GM23338 (cell line): ENCODE results near the gene CD2AP. TPM values are rescaled to one million over a fixed set of nuclear protein-coding genes. Genes with fewer than 3 reads are reported as not detected.

Source experiments
- ATAC-seq: fragments of 200-7000 bp; cut with Tn5 transposase; 3 replicates; pipeline ENCODE4 v1.9.1; 2020
- DNase-seq: peaks from one replicate; pipeline ENCODE4 v3.0.0-alpha.2; 2015; ENCODE audit warnings: low spot score
- H2AFZ ChIP-seq: fragments of 200-600 bp; sonication (generic); 2 replicates; pipeline ENCODE4 v1.8.0; 2016; ENCODE audit warnings: antibody characterized with exemption, mild to moderate bottlenecking, moderate library complexity
- H3F3A ChIP-seq: fragments of 200-600 bp; sonication (generic); replicated peaks from 2 replicates; pipeline ENCODE4 v1.8.0; 2017; ENCODE audit warnings: antibody characterized with exemption, mixed run types, low read depth
- H3K27ac ChIP-seq: fragments of 200-600 bp; sonication (generic); 2 replicates; pipeline ENCODE4 v1.6.1; 2016; ENCODE audit warnings: low read depth
- H3K27me3 ChIP-seq: fragments of 200-600 bp; sonication (generic); 2 replicates; pipeline ENCODE4 v1.8.0; 2016; ENCODE audit warnings: mild to moderate bottlenecking, mixed run types, moderate library complexity; ENCODE audit not compliant: insufficient read depth
- H3K36me3 ChIP-seq: fragments of 200-600 bp; sonication (generic); 2 replicates; pipeline ENCODE4 v1.8.0; 2016; ENCODE audit warnings: mild to moderate bottlenecking; ENCODE audit not compliant: insufficient read depth
- H3K4me1 ChIP-seq: fragments of 200-600 bp; sonication (generic); 2 replicates; pipeline ENCODE4 v1.8.0; 2016; ENCODE audit warnings: mild to moderate bottlenecking, moderate library complexity; ENCODE audit not compliant: insufficient read depth
- H3K4me2 ChIP-seq: fragments of 200-600 bp; sonication (generic); 2 replicates; pipeline ENCODE4 v1.7.1; 2017; ENCODE audit warnings: mixed run types
- H3K4me3 ChIP-seq: fragments of 200-600 bp; sonication (generic); 2 replicates; pipeline ENCODE4 v1.6.1; 2016; ENCODE audit warnings: mixed run types
- H3K79me2 ChIP-seq: fragments of 200-600 bp; sonication (generic); replicated peaks from 2 replicates; pipeline ENCODE4 v1.8.0; 2017; ENCODE audit warnings: mild to moderate bottlenecking; ENCODE audit not compliant: insufficient read depth
- H3K9me2 ChIP-seq: fragments of 200-600 bp; sonication (generic); 2 replicates; pipeline ENCODE4 v1.8.0; 2017; ENCODE audit not compliant: insufficient read depth
- H4K20me1 ChIP-seq: fragments of 200-600 bp; sonication (generic); replicated peaks from 2 replicates; pipeline ENCODE4 v1.8.0; 2017; ENCODE audit warnings: mild to moderate bottlenecking; ENCODE audit not compliant: insufficient read depth
- H3K27ac Mint-ChIP-seq: 2 replicates; pipeline ENCODE4 v1.8.0; 2020; ENCODE audit warnings: inconsistent platforms, mild to moderate bottlenecking, moderate library complexity, mixed read lengths
- H3K27me3 Mint-ChIP-seq: 3 replicates; pipeline ENCODE4 v1.8.0; 2022; ENCODE audit warnings: low read depth, mild to moderate bottlenecking, moderate library complexity, mixed read lengths, inconsistent platforms; ENCODE audit not compliant: insufficient read depth, poor library complexity
- H3K36me3 Mint-ChIP-seq: 3 replicates; pipeline ENCODE4 v1.8.0; 2021; ENCODE audit warnings: low read depth, mild to moderate bottlenecking, inconsistent platforms, moderate library complexity, mixed read lengths
- H3K4me1 Mint-ChIP-seq: 3 replicates; pipeline ENCODE4 v1.8.0; 2020; ENCODE audit warnings: mild to moderate bottlenecking, inconsistent platforms, mixed read lengths
- H3K4me3 Mint-ChIP-seq: 3 replicates; pipeline ENCODE4 v1.8.0; 2021; ENCODE audit warnings: moderate library complexity, mild to moderate bottlenecking, inconsistent platforms, mixed read lengths
- H3K9me3 Mint-ChIP-seq: 3 replicates; pipeline ENCODE4 v1.8.0; 2020; ENCODE audit warnings: moderate library complexity, mild to moderate bottlenecking, inconsistent platforms, mixed read lengths
- CREB1 ChIP-seq: fragments of 250-450 bp; sonication (Bioruptor Pico); IDR thresholded peaks from 2 replicates; pipeline ENCODE4 v1.5.0; 2020; ENCODE audit warnings: low read depth, mild to moderate bottlenecking, moderate library complexity
- ETS1 ChIP-seq: IDR thresholded peaks from 2 replicates; pipeline ENCODE4 v1.6.1; 2016; ENCODE audit warnings: antibody characterized with exemption
- EZH2 ChIP-seq: fragments of 200-600 bp; sonication (generic); IDR thresholded peaks from one replicate; pipeline ENCODE4 v1.8.0; 2017; ENCODE audit warnings: antibody characterized with exemption, mild to moderate bottlenecking, low read depth; ENCODE audit not compliant: unreplicated experiment
- EZH2phosphoT487 ChIP-seq: fragments of 200-600 bp; sonication (generic); IDR thresholded peaks from one replicate; pipeline ENCODE4 v1.8.1; 2018; ENCODE audit warnings: antibody characterized with exemption; ENCODE audit not compliant: unreplicated experiment
- JUNB ChIP-seq: IDR thresholded peaks from one replicate; pipeline ENCODE4 v1.6.1; 2016; ENCODE audit warnings: antibody characterized with exemption; ENCODE audit not compliant: unreplicated experiment
- NANOG ChIP-seq: IDR thresholded peaks from 2 replicates; pipeline ENCODE4 v1.6.1; 2016; ENCODE audit warnings: antibody characterized with exemption, borderline replicate concordance
- POLR2AphosphoS5 ChIP-seq: IDR thresholded peaks from 2 replicates; pipeline ENCODE4 v1.6.1; 2016; ENCODE audit warnings: antibody characterized with exemption, low read depth
- REST ChIP-seq: IDR thresholded peaks from one replicate; pipeline ENCODE4 v1.6.1; 2018; ENCODE audit warnings: antibody characterized with exemption; ENCODE audit not compliant: unreplicated experiment
- ZNF114 ChIP-seq: fragments of 250-450 bp; sonication (Bioruptor Pico); IDR thresholded peaks from 2 replicates; pipeline ENCODE4 v1.5.0; 2020; ENCODE audit warnings: mild to moderate bottlenecking, moderate library complexity
- ZNF331 ChIP-seq: fragments of 250-450 bp; sonication (Bioruptor Pico); IDR thresholded peaks from 2 replicates; pipeline ENCODE4 v1.5.0; 2020; ENCODE audit warnings: low read depth, mild to moderate bottlenecking, moderate library complexity
- ZNF462 ChIP-seq: fragments of 250-450 bp; sonication (Bioruptor Pico); IDR thresholded peaks from 2 replicates; pipeline ENCODE4 v1.5.0; 2020; ENCODE audit warnings: mild to moderate bottlenecking, moderate library complexity
- polyA plus RNA-seq: library from polyadenylated mRNA; unstranded; fragments of >200 nt; fragmentation: Nextera tagmentation; extraction: Ambion mirVana; gene quantifications from 2 replicates; pipeline ENCODE4 v1.2.1, GENCODE V29; 2016
- total RNA-seq: library from RNA; depleted of rRNA; stranded (reverse); fragments of >200 nt; shearing (Covaris generic); gene quantifications from 2 replicates; pipeline ENCODE4 v1.2.3, GENCODE V29; 2014

The CD2AP gene
- total and polyA plus RNA-seq, 2 experiments from 2014 or later: 38.0 to 93.2 TPM

- H3K9me2 ChIP-seq: 0 out of 2 replicates have a peak, but pooled peaks cover 3% of the 10 kb centered on the region
- H3K4me1 Mint-ChIP-seq: peaks cover 4% of the 10 kb centered on the region; the same call in 2 of the 3 replicates
- H3K27ac Mint-ChIP-seq: no peak overlapping the region
- peaks cover 3% of the 10 kb centered on the region for H3K27me3 Mint-ChIP-seq
- H3K4me3 Mint-ChIP-seq: no peak overlapping the region
- no peak overlapping the region for H3K4me2 ChIP-seq
- H3K9me3 Mint-ChIP-seq: peaks cover 12% of the 10 kb centered on the region
- TF ChIP-seq NANOG (no peak), EZH2phosphoT487 (no peak), REST (no peak), ETS1 (no peak), ZNF462 (CRISPR knock-in tag) (no peak), JUNB (no peak), POLR2AphosphoS5 (no peak), ZNF114 (CRISPR knock-in tag) (no peak), CREB1 (CRISPR knock-in tag) (no peak), ZNF331 (CRISPR knock-in tag) (no peak), EZH2 (no peak)
- no peak overlapping the region for H3K4me3 ChIP-seq
- ATAC-seq: no peak
- H3K79me2 ChIP-seq: no peaks in the 10 kb centered on the region
- H3K27me3 ChIP-seq: no peaks in the 10 kb centered on the region; the same call in 1 of the 2 replicates
- H3F3A ChIP-seq: no peaks in the 10 kb centered on the region
- DNase-seq: no peak
- H4K20me1 ChIP-seq: no peaks in the 10 kb centered on the region
- no peaks in the 10 kb centered on the region for H3K36me3 ChIP-seq
- H3K36me3 Mint-ChIP-seq: peaks cover 18% of the 10 kb centered on the region; the same call in 2 of the 3 replicates
- no peak overlapping the region for H3K27ac ChIP-seq
- H2AFZ ChIP-seq: no peak overlapping the region
- peaks cover 3% of the 10 kb centered on the region; the same call in 1 of the 2 replicates for H3K4me1 ChIP-seq
Observed at GRCh38 chr6:47435254-47435612, 42.4 kb upstream of the CD2AP start.
